ENCODE results near the gene PSMB2.

PSMB2 gene

DNA sequence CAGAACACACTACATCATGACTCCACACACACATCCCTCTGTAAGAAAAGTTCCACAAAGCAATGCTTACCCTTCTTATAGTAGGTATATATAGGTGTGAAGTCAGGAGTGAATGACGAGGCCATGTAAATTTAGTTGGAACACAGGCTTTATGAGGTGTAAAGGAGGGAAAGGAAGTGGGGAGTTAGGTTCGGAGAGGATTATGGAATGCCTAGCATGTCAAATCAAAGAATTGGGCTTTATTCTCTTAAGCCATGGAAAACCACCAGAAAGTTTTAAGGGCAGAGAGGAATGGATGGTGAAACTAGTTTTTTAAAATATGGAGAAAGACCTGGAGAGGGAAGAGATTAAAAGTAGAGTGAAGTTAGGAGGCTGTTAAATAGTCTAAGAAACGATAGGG, 41.9 kb downstream of the PSMB2 start:
- Histone ChIP-seq H2AFZ (ENCODE audit: low read depth, low read length, severe bottlenecking) (no peak overlapping the region), H3K79me2 (ENCODE audit: insufficient read depth, low read length) (no peaks in the 10 kb centered on the region), H3K27ac (ENCODE audit: low read depth, low read length) (no peak overlapping the region), H3K9me3 (ENCODE audit: insufficient read depth, low read length) (no peaks in the 10 kb centered on the region), H4K20me1 (ENCODE audit: low read depth, low read length) (no peaks in the 10 kb centered on the region), H3K36me3 (ENCODE audit: low read length) (peaks cover 4% of the 10 kb centered on the region; the same call in 1 of the 2 replicates), H3K4me3 (ENCODE audit: insufficient read depth, low read length, poor library complexity, severe bottlenecking) (no peak overlapping the region), H3K9ac (ENCODE audit: low read length) (no peak overlapping the region), H3K4me2 (ENCODE audit: low read depth, low read length, poor library complexity, severe bottlenecking) (no peak overlapping the region), H3K9me2 (replicated peaks; ENCODE audit: insufficient read depth, low read length) (no peaks in the 10 kb centered on the region), H3F3A (ENCODE audit: insufficient read depth) (0 out of 2 replicates have a peak, but pooled peaks cover 4% of the 10 kb centered on the region), H3K27me3 (ENCODE audit: low read length) (no peaks in the 10 kb centered on the region)
- TF ChIP-seq, protein P1, sequence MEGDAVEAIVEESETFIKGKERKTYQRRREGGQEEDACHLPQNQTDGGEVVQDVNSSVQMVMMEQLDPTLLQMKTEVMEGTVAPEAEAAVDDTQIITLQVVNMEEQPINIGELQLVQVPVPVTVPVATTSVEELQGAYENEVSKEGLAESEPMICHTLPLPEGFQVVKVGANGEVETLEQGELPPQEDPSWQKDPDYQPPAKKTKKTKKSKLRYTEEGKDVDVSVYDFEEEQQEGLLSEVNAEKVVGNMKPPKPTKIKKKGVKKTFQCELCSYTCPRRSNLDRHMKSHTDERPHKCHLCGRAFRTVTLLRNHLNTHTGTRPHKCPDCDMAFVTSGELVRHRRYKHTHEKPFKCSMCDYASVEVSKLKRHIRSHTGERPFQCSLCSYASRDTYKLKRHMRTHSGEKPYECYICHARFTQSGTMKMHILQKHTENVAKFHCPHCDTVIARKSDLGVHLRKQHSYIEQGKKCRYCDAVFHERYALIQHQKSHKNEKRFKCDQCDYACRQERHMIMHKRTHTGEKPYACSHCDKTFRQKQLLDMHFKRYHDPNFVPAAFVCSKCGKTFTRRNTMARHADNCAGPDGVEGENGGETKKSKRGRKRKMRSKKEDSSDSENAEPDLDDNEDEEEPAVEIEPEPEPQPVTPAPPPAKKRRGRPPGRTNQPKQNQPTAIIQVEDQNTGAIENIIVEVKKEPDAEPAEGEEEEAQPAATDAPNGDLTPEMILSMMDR (IDR thresholded peaks at IDR 0.05; ENCODE audit: insufficient read depth, low read length, poor library complexity, severe bottlenecking): no peak
- no peak for TF ChIP-seq EZH2phosphoT487 (conservative IDR thresholded peaks at IDR 0.05; ENCODE audit: low read length)

DNA sequence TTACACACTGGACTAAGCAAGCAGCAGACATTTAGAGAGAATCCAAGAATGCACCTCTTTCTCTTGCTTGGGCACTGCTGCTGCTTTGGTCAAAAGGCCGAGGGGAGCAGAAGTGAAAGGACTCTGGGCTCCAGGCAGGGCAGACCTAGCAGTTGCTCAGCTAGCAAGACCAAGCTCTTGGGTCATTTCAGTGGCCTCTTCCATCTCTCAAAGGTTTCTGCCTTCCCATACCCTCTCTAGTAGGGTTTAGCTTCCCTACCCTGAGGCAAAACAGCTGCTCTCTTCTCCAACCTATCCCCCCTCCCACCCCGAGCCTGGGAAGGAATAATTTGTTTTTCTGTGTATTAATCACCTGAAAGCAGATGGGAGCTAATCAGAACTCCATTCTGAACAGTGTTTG, 42.4 kb downstream of the PSMB2 start:
- H3K36me3 ChIP-seq (ENCODE audit: low read length): peaks cover 4% of the 10 kb centered on the region; the same call in 1 of the 2 replicates
- no peaks in the 10 kb centered on the region for H3K9me2 ChIP-seq (replicated peaks; ENCODE audit: insufficient read depth, low read length)
- H3F3A ChIP-seq (ENCODE audit: insufficient read depth): 0 out of 2 replicates have a peak, but pooled peaks cover 4% of the 10 kb centered on the region
- no peak overlapping the region for H3K4me2 ChIP-seq (ENCODE audit: low read depth, low read length, poor library complexity, severe bottlenecking)
- H3K4me3 ChIP-seq (ENCODE audit: insufficient read depth, low read length, poor library complexity, severe bottlenecking): no peak overlapping the region
- H2AFZ ChIP-seq (ENCODE audit: low read depth, low read length, severe bottlenecking): no peak overlapping the region
- H3K27me3 ChIP-seq (ENCODE audit: low read length): no peaks in the 10 kb centered on the region
- no peak overlapping the region for H3K27ac ChIP-seq (ENCODE audit: low read depth, low read length)
- TF ChIP-seq EZH2phosphoT487 (conservative IDR thresholded peaks at IDR 0.05; ENCODE audit: low read length): no peak
- TF ChIP-seq, protein P1 (IDR thresholded peaks at IDR 0.05; ENCODE audit: insufficient read depth, low read length, poor library complexity, severe bottlenecking): no peak
- H3K79me2 ChIP-seq (ENCODE audit: insufficient read depth, low read length): no peaks in the 10 kb centered on the region
- no peak overlapping the region for H3K9ac ChIP-seq (ENCODE audit: low read length)
- no peaks in the 10 kb centered on the region for H4K20me1 ChIP-seq (ENCODE audit: low read depth, low read length)
- no peaks in the 10 kb centered on the region for H3K9me3 ChIP-seq (ENCODE audit: insufficient read depth, low read length)

DNA sequence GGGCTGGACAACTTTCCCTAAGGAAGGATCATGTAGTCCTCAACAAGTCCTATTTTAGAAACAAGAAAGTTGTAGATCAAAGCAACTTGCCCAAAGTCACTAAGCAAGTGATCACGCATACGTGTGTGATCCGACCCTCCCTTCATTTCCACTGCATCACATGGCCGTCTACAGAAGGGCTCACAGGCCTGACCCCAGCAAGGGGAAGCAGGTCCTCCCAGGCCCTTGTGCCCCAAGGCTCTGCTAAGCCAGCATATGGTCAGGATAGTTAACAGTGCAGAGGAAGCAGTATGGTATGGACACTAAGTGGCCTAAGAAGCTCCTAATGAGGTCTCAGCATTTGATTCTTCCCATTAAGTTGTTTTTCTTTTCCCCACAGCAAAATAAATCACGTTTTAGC, 43.5 kb downstream of the PSMB2 start:
- no peak overlapping the region for H3K27ac ChIP-seq (ENCODE audit: low read depth, low read length)
- 0 out of 2 replicates have a peak, but pooled peaks cover 4% of the 10 kb centered on the region for H3F3A ChIP-seq (ENCODE audit: insufficient read depth)
- H3K9me2 ChIP-seq (replicated peaks; ENCODE audit: insufficient read depth, low read length): no peaks in the 10 kb centered on the region
- H3K4me2 ChIP-seq (ENCODE audit: low read depth, low read length, poor library complexity, severe bottlenecking): no peak overlapping the region
- H3K36me3 ChIP-seq (ENCODE audit: low read length): peaks cover 2% of the 10 kb centered on the region; the same call in 1 of the 2 replicates
- no peaks in the 10 kb centered on the region for H3K79me2 ChIP-seq (ENCODE audit: insufficient read depth, low read length)
- no peaks in the 10 kb centered on the region for H4K20me1 ChIP-seq (ENCODE audit: low read depth, low read length)
- H3K9me3 ChIP-seq (ENCODE audit: insufficient read depth, low read length): no peaks in the 10 kb centered on the region
- no peak overlapping the region for H3K9ac ChIP-seq (ENCODE audit: low read length)
- H2AFZ ChIP-seq (ENCODE audit: low read depth, low read length, severe bottlenecking): no peak overlapping the region
- no peak overlapping the region for H3K4me3 ChIP-seq (ENCODE audit: insufficient read depth, low read length, poor library complexity, severe bottlenecking)
- TF ChIP-seq, protein P1 (IDR thresholded peaks at IDR 0.05; ENCODE audit: insufficient read depth, low read length, poor library complexity, severe bottlenecking): no peak
- no peak for TF ChIP-seq EZH2phosphoT487 (conservative IDR thresholded peaks at IDR 0.05; ENCODE audit: low read length)
- H3K27me3 ChIP-seq (ENCODE audit: low read length): no peaks in the 10 kb centered on the region
